ENCODE results near the gene WWC2. TPM values are rescaled to one million over a fixed set of nuclear protein-coding genes. Genes with fewer than 3 reads are reported as not detected.
A peak's percentile ranks its signal among the peaks of the same experiment; 100 is the strongest.

The WWC2 gene
- total and polyA plus RNA-seq, 11 donors, result 5.4 to 43.0 (median 33.8) TPM

- H3K27me3 ChIP-seq, result no peaks in the 10 kb centered on the region
- H3K4me3 ChIP-seq, result no peak overlapping the region
- no peaks in the 10 kb centered on the region for H3K9me3 ChIP-seq
- TF ChIP-seq POLR2A (IDR thresholded peaks at IDR 0.05) (no peak), CTCF (IDR thresholded peaks at IDR 0.05) (no peak)
- intact Hi-C loops (cut with DNase I), result no loop called here
- no peak overlapping the region for H3K27ac ChIP-seq
- peaks cover 0 to 78% (median 55%) of the 10 kb centered on the region in 9 donors for H3K36me3 ChIP-seq
- DNase-seq (no peak), ATAC-seq (no peak)
- H3K4me1 ChIP-seq, result peaks cover 0 to 10% (median 4%) of the 10 kb centered on the region in 12 donors
- 74 to 93% (median 87%) methylated on average over 3 of the region's 3 CpGs for WGBS, 4 donors
These were observed 167.3 kb downstream of the WWC2 start for GRCh38 chr4:183266371-183266770.

GRCh38 chr4:183268556-183268955 lies 169.5 kb downstream of the WWC2 start:
- Histone ChIP-seq H3K9me3 (peaks cover 0 to 3% (median 0%) of the 10 kb centered on the region in 12 donors), H3K27me3 (no peaks in the 10 kb centered on the region), H3K36me3 (peaks cover 0 to 89% (median 69%) of the 10 kb centered on the region in 9 donors), H3K4me1 (no peaks in the 10 kb centered on the region), H3K27ac (no peak overlapping the region), H3K4me3 (no peak overlapping the region)
- WGBS, 4 donors, result 91 to 95% (median 93%) methylated on average over 9 of the region's 9 CpGs
- intact Hi-C loops (cut with DNase I), result no loop called here
- no peak for DNase-seq
- no peak for ATAC-seq
- TF ChIP-seq CTCF (IDR thresholded peaks at IDR 0.05) (no peak), POLR2A (IDR thresholded peaks at IDR 0.05) (no peak)

GRCh38 chr4:183272384-183272783 lies 173.3 kb downstream of the WWC2 start:
- intact Hi-C loops (cut with DNase I), result no loop called here

GRCh38 chr4:183276106-183276505 lies 177.0 kb downstream of the WWC2 start:
- intact Hi-C loops (cut with DNase I), result no loop called here
- H3K9me3 ChIP-seq, result peaks cover 0 to 36% (median 20%) of the 10 kb centered on the region in 12 donors
- DNase-seq (no peak), ATAC-seq (no peak)
- H3K27ac ChIP-seq, result no peak overlapping the region
- H3K36me3 ChIP-seq, result peaks cover 0 to 64% (median 39%) of the 10 kb centered on the region in 9 donors
- no peak overlapping the region for H3K4me3 ChIP-seq
- WGBS, 4 donors, result 0 to 97% (median 70%) methylated on average over 1 of the region's 1 CpG
- no peaks in the 10 kb centered on the region for H3K4me1 ChIP-seq
- H3K27me3 ChIP-seq, result no peaks in the 10 kb centered on the region
- TF ChIP-seq POLR2A (IDR thresholded peaks at IDR 0.05), result no peak
- TF ChIP-seq CTCF (IDR thresholded peaks at IDR 0.05), result no peak

More at GRCh38 chr4:183272384-183272783, 173.3 kb downstream of the WWC2 start:
- H3K4me3 ChIP-seq, result no peak overlapping the region
- H3K27me3 ChIP-seq, result no peaks in the 10 kb centered on the region
- H3K4me1 ChIP-seq, result no peaks in the 10 kb centered on the region
- DNase-seq (no peak), ATAC-seq (peak in 1 of 4 donors; percentile 58)
- no peak overlapping the region for H3K27ac ChIP-seq
- 39 to 62% (median 48%) methylated on average over 3 of the region's 3 CpGs for WGBS, 4 donors
- H3K9me3 ChIP-seq, result peaks cover 0 to 36% (median 20%) of the 10 kb centered on the region in 12 donors
- no peak for TF ChIP-seq POLR2A (IDR thresholded peaks at IDR 0.05)
- no peak for TF ChIP-seq CTCF (IDR thresholded peaks at IDR 0.05)
- H3K36me3 ChIP-seq, result peaks cover 0 to 87% (median 62%) of the 10 kb centered on the region in 9 donors
